Ishikawa (cell line): Measurements from ENCODE around the gene C18orf63.

Experiments used
- CEBPB ChIP-seq: IDR thresholded peaks from 2 replicates; pipeline ENCODE4 v1.6.1; 2012
- CREB1 ChIP-seq: IDR thresholded peaks from 2 replicates; pipeline ENCODE4 v1.6.1; 2012; ENCODE audit warnings: low read depth
- EGR1 ChIP-seq: IDR thresholded peaks from 2 replicates; pipeline ENCODE4 v1.6.1; 2012
- EP300 ChIP-seq: IDR thresholded peaks from 2 replicates; pipeline ENCODE4 v1.6.1; 2012; ENCODE audit warnings: borderline replicate concordance
- FOXM1 ChIP-seq: IDR thresholded peaks from 2 replicates; pipeline ENCODE4 v1.6.1; 2012; ENCODE audit warnings: low read depth, borderline replicate concordance
- MAX ChIP-seq: IDR thresholded peaks from 2 replicates; pipeline ENCODE4 v1.6.1; 2012
- RAD21 ChIP-seq: IDR thresholded peaks from 2 replicates; pipeline ENCODE4 v1.6.1; 2012; ENCODE audit warnings: low read depth
- TAF1 ChIP-seq: IDR thresholded peaks from 2 replicates; pipeline ENCODE4 v1.6.1; 2012; ENCODE audit warnings: low read depth, mild to moderate bottlenecking
- TCF12 ChIP-seq: IDR thresholded peaks from 2 replicates; pipeline ENCODE4 v1.6.1; 2012; ENCODE audit warnings: low read depth
- TEAD4 ChIP-seq: IDR thresholded peaks from 2 replicates; pipeline ENCODE4 v1.6.1; 2012
- TF ChIP-seq, protein P1 (sequence below): IDR thresholded peaks from 2 replicates; pipeline ENCODE4 v1.6.1; 2012

- TF ChIP-seq EGR1 (no peak), TAF1 (no peak), TEAD4 (no peak), CREB1 (no peak), MAX (no peak), RAD21 (no peak), EP300 (no peak), FOXM1 (no peak), CEBPB (no peak), TCF12 (no peak)
- TF ChIP-seq, protein P1, sequence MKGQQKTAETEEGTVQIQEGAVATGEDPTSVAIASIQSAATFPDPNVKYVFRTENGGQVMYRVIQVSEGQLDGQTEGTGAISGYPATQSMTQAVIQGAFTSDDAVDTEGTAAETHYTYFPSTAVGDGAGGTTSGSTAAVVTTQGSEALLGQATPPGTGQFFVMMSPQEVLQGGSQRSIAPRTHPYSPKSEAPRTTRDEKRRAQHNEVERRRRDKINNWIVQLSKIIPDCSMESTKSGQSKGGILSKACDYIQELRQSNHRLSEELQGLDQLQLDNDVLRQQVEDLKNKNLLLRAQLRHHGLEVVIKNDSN: no peak
These were observed 21.1 kb upstream of the C18orf63 start for GRCh38 chr18:74294526-74294925.
